ENCODE data around the gene IKZF2.

The IKZF2 gene

DNA sequence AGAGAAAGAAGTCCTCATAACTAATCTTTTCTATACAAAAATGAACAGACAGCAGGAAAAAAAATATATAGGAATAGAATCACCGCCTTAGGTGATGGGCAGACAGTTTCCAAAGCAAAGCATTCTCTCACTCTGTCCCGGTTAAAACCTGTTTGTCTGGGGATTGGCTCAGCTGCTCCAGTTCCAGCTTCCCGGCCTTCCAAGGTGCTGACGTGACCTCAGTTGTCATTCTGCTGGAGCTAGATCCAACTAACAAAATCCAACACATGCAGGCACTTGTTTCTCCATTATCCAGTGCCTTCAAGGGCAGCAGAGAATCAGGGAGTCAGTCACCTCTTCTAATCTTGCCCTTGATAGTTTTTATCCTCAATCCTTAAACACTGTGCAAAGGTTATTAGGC is 52.8 kb downstream of the IKZF2 start:
- Histone ChIP-seq H3K79me2 (ENCODE audit: low read length) (no peaks in the 10 kb centered on the region), H3K4me1 (ENCODE audit: low read length) (no peaks in the 10 kb centered on the region), H3K36me3 (replicated peaks; ENCODE audit: insufficient read depth, low read length) (no peaks in the 10 kb centered on the region), H3K9me3 (replicated peaks; ENCODE audit: insufficient read depth, low read length) (no peaks in the 10 kb centered on the region), H3K4me3 (ENCODE audit: low read length) (no peak overlapping the region), H4K20me1 (ENCODE audit: insufficient read depth, low read length) (no peaks in the 10 kb centered on the region), H3K27me3 (replicated peaks; ENCODE audit: insufficient read depth, low read length) (no peaks in the 10 kb centered on the region), H2AFZ (ENCODE audit: low read length) (no peak overlapping the region), H3F3A (ENCODE audit: insufficient read depth, low read length) (no peaks in the 10 kb centered on the region), H3K4me2 (ENCODE audit: low read depth, low read length) (no peak overlapping the region), H3K9ac (ENCODE audit: low read length) (no peak overlapping the region), H3K9me2 (replicated peaks; ENCODE audit: insufficient read depth, low read length) (no peaks in the 10 kb centered on the region), H3K27ac (ENCODE audit: low read length) (no peak overlapping the region)
- DNase-seq = no peak
- TF ChIP-seq CTCF (IDR thresholded peaks at IDR 0.05; ENCODE audit: low read length) = no peak
- TF ChIP-seq EZH2phosphoT487 (IDR thresholded peaks at IDR 0.05; ENCODE audit: low read length) = no peak

DNA sequence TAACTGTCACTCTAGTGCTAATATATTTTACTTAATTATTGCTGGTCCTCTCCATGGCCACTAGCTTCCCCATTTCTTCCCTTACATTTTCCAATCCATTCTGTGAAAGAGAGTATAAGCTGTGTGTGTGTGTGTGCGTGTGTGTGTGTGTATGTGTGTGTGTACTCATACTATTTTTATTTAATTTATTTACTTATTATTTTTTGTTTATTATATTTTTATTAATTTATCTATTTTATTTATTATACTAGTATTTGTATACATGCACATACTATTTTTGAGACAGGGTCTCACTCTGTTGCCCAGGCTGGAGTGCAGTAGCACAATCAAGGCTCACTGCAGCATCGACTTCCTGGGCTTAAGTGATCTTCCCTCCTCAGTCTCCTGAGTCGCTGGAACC is 59.6 kb downstream of the IKZF2 start:
- Histone ChIP-seq H3K4me3 (ENCODE audit: low read length) (no peak overlapping the region), H3K27ac (ENCODE audit: low read length) (no peak overlapping the region), H3K4me1 (ENCODE audit: low read length) (no peaks in the 10 kb centered on the region), H2AFZ (ENCODE audit: low read length) (no peak overlapping the region), H3K36me3 (replicated peaks; ENCODE audit: insufficient read depth, low read length) (no peaks in the 10 kb centered on the region), H3K27me3 (replicated peaks; ENCODE audit: insufficient read depth, low read length) (no peaks in the 10 kb centered on the region), H3K4me2 (ENCODE audit: low read depth, low read length) (no peak overlapping the region), H4K20me1 (ENCODE audit: insufficient read depth, low read length) (no peaks in the 10 kb centered on the region), H3K9me2 (replicated peaks; ENCODE audit: insufficient read depth, low read length) (no peaks in the 10 kb centered on the region), H3F3A (ENCODE audit: insufficient read depth, low read length) (no peaks in the 10 kb centered on the region), H3K79me2 (ENCODE audit: low read length) (no peaks in the 10 kb centered on the region), H3K9me3 (replicated peaks; ENCODE audit: insufficient read depth, low read length) (no peaks in the 10 kb centered on the region), H3K9ac (ENCODE audit: low read length) (no peak overlapping the region)
- no peak for DNase-seq
- no peak for TF ChIP-seq EZH2 (optimal IDR thresholded peaks at IDR 0.05; ENCODE audit: low read depth, low read length)
- no peak for TF ChIP-seq CTCF (IDR thresholded peaks at IDR 0.05; ENCODE audit: low read length)
- no peak for TF ChIP-seq EZH2phosphoT487 (IDR thresholded peaks at IDR 0.05; ENCODE audit: low read length)

GRCh38 chr2:213090772-213091171 is 60.6 kb downstream of the IKZF2 start:
- no peaks in the 10 kb centered on the region for H3K9me3 ChIP-seq (replicated peaks; ENCODE audit: insufficient read depth, low read length)
- H3K9ac ChIP-seq (ENCODE audit: low read length) = no peak overlapping the region
- H3K27me3 ChIP-seq (replicated peaks; ENCODE audit: insufficient read depth, low read length) = no peaks in the 10 kb centered on the region
- H3K36me3 ChIP-seq (replicated peaks; ENCODE audit: insufficient read depth, low read length) = no peaks in the 10 kb centered on the region
- TF ChIP-seq CTCF (IDR thresholded peaks at IDR 0.05; ENCODE audit: low read length) (no peak), EZH2phosphoT487 (IDR thresholded peaks at IDR 0.05; ENCODE audit: low read length) (no peak), EZH2 (optimal IDR thresholded peaks at IDR 0.05; ENCODE audit: low read depth, low read length) (no peak)
- no peaks in the 10 kb centered on the region for H4K20me1 ChIP-seq (ENCODE audit: insufficient read depth, low read length)
- H3K9me2 ChIP-seq (replicated peaks; ENCODE audit: insufficient read depth, low read length) = no peaks in the 10 kb centered on the region
- H3F3A ChIP-seq (ENCODE audit: insufficient read depth, low read length) = no peaks in the 10 kb centered on the region
- H2AFZ ChIP-seq (ENCODE audit: low read length) = no peak overlapping the region
- no peak overlapping the region for H3K4me3 ChIP-seq (ENCODE audit: low read length)
- no peak overlapping the region for H3K4me2 ChIP-seq (ENCODE audit: low read depth, low read length)
- no peak for DNase-seq
- H3K27ac ChIP-seq (ENCODE audit: low read length) = no peak overlapping the region
- no peaks in the 10 kb centered on the region for H3K79me2 ChIP-seq (ENCODE audit: low read length)
- H3K4me1 ChIP-seq (ENCODE audit: low read length) = no peaks in the 10 kb centered on the region

Data from MM.1S (cell line).